ENCODE data around the gene SH3GLB2.

DNA sequence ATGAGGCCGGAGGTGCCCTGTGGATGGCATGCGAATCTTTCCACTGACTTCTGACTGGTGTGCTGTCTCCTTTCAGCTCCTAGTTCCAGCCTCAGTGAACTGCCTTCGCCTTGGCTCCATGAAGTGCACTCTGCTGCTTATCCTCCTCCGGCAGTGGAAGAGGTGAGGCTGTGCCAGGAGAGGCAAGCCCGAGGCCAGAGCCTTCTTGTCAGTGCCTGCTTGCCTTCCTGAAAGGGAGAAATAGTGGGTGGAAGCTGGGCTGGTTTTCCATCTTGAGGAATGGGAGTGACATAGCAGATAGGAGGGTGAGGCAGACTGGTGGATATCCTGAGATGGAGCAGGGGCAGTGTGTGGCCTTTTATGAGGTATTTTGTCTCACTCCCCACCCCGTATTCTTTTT is 29.7 kb downstream of the SH3GLB2 start:
- TF ChIP-seq, protein P1, sequence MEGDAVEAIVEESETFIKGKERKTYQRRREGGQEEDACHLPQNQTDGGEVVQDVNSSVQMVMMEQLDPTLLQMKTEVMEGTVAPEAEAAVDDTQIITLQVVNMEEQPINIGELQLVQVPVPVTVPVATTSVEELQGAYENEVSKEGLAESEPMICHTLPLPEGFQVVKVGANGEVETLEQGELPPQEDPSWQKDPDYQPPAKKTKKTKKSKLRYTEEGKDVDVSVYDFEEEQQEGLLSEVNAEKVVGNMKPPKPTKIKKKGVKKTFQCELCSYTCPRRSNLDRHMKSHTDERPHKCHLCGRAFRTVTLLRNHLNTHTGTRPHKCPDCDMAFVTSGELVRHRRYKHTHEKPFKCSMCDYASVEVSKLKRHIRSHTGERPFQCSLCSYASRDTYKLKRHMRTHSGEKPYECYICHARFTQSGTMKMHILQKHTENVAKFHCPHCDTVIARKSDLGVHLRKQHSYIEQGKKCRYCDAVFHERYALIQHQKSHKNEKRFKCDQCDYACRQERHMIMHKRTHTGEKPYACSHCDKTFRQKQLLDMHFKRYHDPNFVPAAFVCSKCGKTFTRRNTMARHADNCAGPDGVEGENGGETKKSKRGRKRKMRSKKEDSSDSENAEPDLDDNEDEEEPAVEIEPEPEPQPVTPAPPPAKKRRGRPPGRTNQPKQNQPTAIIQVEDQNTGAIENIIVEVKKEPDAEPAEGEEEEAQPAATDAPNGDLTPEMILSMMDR (IDR thresholded peaks at IDR 0.05; ENCODE audit: low read depth, low read length, missing input control) = no peak
- no peak for TF ChIP-seq TAF1 (conservative IDR thresholded peaks at IDR 0.05)
- TF ChIP-seq, protein P2, sequence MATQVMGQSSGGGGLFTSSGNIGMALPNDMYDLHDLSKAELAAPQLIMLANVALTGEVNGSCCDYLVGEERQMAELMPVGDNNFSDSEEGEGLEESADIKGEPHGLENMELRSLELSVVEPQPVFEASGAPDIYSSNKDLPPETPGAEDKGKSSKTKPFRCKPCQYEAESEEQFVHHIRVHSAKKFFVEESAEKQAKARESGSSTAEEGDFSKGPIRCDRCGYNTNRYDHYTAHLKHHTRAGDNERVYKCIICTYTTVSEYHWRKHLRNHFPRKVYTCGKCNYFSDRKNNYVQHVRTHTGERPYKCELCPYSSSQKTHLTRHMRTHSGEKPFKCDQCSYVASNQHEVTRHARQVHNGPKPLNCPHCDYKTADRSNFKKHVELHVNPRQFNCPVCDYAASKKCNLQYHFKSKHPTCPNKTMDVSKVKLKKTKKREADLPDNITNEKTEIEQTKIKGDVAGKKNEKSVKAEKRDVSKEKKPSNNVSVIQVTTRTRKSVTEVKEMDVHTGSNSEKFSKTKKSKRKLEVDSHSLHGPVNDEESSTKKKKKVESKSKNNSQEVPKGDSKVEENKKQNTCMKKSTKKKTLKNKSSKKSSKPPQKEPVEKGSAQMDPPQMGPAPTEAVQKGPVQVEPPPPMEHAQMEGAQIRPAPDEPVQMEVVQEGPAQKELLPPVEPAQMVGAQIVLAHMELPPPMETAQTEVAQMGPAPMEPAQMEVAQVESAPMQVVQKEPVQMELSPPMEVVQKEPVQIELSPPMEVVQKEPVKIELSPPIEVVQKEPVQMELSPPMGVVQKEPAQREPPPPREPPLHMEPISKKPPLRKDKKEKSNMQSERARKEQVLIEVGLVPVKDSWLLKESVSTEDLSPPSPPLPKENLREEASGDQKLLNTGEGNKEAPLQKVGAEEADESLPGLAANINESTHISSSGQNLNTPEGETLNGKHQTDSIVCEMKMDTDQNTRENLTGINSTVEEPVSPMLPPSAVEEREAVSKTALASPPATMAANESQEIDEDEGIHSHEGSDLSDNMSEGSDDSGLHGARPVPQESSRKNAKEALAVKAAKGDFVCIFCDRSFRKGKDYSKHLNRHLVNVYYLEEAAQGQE (IDR thresholded peaks at IDR 0.05) = no peak
- TF ChIP-seq, protein P3, sequence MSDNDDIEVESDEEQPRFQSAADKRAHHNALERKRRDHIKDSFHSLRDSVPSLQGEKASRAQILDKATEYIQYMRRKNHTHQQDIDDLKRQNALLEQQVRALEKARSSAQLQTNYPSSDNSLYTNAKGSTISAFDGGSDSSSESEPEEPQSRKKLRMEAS (IDR thresholded peaks at IDR 0.05) = no peak
- TF ChIP-seq, protein P4, sequence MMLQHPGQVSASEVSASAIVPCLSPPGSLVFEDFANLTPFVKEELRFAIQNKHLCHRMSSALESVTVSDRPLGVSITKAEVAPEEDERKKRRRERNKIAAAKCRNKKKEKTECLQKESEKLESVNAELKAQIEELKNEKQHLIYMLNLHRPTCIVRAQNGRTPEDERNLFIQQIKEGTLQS (IDR thresholded peaks at IDR 0.05) = no peak

Data from liver (tissue), 3 donors.